IPS-20b (cell line): ENCODE measurements around the gene FAM111B.

Experiments
- H3K27ac ChIP-seq: one replicate; pipeline ENCODE4 v1.5.1; 2013; ENCODE audit warnings: low read length
- H3K27me3 ChIP-seq: 2 replicates; pipeline ENCODE4 v1.6.1; 2013; ENCODE audit warnings: mild to moderate bottlenecking, low read length, inconsistent platforms; ENCODE audit not compliant: insufficient read depth
- H3K36me3 ChIP-seq: 2 replicates; pipeline ENCODE4 v1.6.1; 2013; ENCODE audit warnings: low read depth, mild to moderate bottlenecking, inconsistent platforms, low read length, moderate library complexity; ENCODE audit not compliant: insufficient read depth
- H3K4me1 ChIP-seq: 2 replicates; pipeline ENCODE4 v1.6.1; 2013; ENCODE audit warnings: mild to moderate bottlenecking, control low read depth, inconsistent platforms, low read length, moderate library complexity; ENCODE audit not compliant: insufficient read depth
- H3K4me3 ChIP-seq: 2 replicates; pipeline ENCODE4 v1.5.1; 2013; ENCODE audit warnings: mild to moderate bottlenecking, low read length, inconsistent platforms
- H3K9ac ChIP-seq: 2 replicates; pipeline ENCODE4 v1.6.1; 2013; ENCODE audit warnings: low read depth, mild to moderate bottlenecking, inconsistent platforms, low read length, moderate library complexity
- H3K9me3 ChIP-seq: 2 replicates; pipeline ENCODE4 v1.6.1; 2013; ENCODE audit warnings: mild to moderate bottlenecking, low read depth, low read length, inconsistent platforms; ENCODE audit not compliant: insufficient read depth

The FAM111B gene

DNA sequence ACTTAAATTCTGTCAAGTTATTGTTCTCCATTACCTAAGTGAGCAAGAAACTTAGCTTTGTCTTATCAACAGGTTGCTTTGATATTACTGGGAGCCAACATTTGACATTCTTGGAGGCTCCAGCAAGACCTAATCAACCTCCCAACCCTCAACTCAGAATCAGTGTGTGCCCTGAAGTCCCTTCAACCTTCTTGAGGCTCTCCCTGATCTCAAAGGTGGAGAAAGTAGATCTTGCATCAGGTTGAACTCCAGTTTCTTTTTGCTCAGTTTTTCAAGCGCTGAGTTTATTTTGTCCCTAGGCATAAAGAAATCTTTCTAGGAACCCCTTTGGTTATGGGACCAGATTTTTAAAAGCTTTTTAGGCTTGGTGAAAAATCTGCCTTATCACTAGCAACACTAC lies 37.1 kb downstream of the FAM111B start:
- Histone ChIP-seq H3K36me3 (peaks cover 9% of the 10 kb centered on the region; the same call in 1 of the 2 replicates), H3K27me3 (peaks cover 17% of the 10 kb centered on the region), H3K9ac (peak overlapping the region; percentile 78; the same call in 1 of the 2 replicates), H3K9me3 (no peaks in the 10 kb centered on the region), H3K4me1 (peaks cover 3% of the 10 kb centered on the region; the same call in 1 of the 2 replicates), H3K4me3 (peak overlapping the region; percentile 87), H3K27ac (no peak overlapping the region)

DNA sequence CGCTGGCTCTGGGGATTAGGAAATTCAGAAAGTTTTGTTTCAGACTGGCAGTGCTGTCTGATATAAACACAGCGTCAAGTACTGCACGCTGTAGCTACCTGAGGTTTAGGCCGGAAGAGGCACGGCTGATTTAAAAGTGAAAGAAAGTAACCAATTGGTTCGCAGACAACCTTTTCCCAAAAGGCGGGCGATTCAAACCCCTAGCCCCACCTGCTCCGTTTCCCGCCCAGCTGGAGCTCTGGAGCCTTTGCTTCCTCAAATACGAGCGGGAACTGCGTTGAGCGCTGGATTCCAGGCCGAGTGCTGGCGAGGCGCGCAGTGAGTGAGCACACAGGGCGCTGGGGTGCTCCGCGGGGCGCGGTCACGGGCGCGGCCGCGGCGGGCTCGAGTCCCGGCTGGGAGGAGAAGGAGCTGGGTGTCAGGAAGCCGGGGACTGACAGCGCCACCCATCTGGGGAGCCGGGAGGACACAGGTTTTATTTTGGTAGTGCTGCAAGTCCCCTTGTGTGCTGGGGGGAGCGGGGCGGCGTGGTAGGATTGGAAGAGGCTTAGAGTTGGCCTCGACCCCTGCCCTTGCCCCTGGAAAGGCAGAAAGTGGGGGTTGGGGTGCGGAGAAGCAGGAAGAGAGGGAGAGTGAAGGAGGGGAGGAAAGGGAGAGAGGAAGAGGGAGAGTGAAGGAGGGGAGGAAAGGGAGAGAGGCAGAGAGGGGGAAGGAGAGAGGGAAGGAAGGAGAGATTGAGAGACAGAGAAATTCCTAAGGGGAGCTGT lies 37.7 kb downstream of the FAM111B start:
- Histone ChIP-seq H3K27me3 (peaks cover 17% of the 10 kb centered on the region), H3K36me3 (peaks cover 12% of the 10 kb centered on the region; the same call in 1 of the 2 replicates), H3K9me3 (no peaks in the 10 kb centered on the region), H3K4me1 (peaks cover 3% of the 10 kb centered on the region; the same call in 1 of the 2 replicates), H3K9ac (peak overlapping the region; percentile 78; the same call in 1 of the 2 replicates), H3K4me3 (peak overlapping the region; percentile 87), H3K27ac (no peak overlapping the region)

DNA sequence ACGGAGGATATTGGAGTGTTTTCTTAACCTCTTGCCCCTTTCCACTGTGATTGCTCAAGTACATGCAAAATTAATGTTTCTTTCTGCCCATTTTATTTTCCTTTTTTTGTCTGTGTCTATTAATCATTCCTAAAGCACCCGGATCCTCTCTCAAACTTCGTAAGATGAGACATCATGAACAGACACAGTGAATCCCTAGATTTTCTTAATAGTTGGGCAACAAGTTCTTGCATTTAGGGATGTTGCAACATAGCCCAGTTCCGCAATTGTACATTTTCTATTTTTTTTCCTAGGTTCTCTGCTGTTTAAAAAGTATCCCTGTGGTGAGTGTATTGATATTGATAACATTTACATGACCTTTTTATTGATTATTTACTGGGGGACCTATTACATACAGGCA lies 38.5 kb downstream of the FAM111B start:
- Histone ChIP-seq H3K4me3 (peak overlapping the region; percentile 87), H3K27me3 (peaks cover 17% of the 10 kb centered on the region), H3K9me3 (no peaks in the 10 kb centered on the region), H3K9ac (peak overlapping the region; percentile 78; the same call in 1 of the 2 replicates), H3K36me3 (peaks cover 18% of the 10 kb centered on the region; the same call in 1 of the 2 replicates), H3K27ac (no peak overlapping the region), H3K4me1 (peaks cover 3% of the 10 kb centered on the region; the same call in 1 of the 2 replicates)

DNA sequence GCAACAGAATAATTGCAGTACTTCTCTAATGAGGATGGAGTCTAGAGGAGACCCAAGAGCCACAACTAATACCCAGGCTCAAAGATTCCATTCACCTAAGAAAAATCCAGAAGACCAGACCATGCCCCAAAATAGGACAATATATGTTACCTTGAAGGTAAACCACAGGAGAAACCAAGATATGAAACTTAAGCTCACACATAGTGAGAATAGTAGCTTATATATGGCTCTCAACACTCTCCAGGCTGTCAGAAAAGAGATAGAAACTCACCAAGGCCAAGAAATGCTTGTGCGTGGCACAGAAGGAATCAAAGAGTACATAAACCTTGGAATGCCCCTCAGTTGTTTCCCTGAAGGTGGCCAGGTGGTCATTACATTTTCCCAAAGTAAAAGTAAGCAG lies 44.7 kb downstream of the FAM111B start:
- H3K9me3 ChIP-seq = no peaks in the 10 kb centered on the region
- peaks cover 40% of the 10 kb centered on the region for H3K36me3 ChIP-seq
- H3K9ac ChIP-seq = no peak overlapping the region
- H3K27ac ChIP-seq = no peak overlapping the region
- H3K27me3 ChIP-seq = no peaks in the 10 kb centered on the region
- no peaks in the 10 kb centered on the region for H3K4me1 ChIP-seq
- H3K4me3 ChIP-seq = no peak overlapping the region

DNA sequence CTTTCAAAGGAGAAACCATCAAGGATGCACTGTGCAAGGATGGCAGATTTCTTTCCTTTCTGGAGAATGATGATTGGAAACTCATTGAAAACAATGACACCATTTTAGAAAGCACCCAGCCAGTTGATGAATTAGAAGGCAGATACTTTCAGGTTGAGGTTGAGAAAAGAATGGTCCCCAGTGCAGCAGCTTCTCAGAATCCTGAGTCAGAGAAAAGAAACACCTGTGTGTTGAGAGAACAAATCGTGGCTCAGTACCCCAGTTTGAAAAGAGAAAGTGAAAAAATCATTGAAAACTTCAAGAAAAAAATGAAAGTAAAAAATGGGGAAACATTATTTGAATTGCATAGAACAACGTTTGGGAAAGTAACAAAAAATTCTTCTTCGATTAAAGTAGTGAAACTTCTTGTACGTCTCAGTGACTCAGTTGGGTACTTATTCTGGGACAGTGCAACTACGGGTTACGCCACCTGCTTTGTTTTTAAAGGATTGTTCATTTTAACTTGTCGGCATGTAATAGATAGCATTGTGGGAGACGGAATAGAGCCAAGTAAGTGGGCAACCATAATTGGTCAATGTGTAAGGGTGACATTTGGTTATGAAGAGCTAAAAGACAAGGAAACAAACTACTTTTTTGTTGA lies 45.4 kb downstream of the FAM111B start:
- Histone ChIP-seq H3K36me3 (peaks cover 40% of the 10 kb centered on the region), H3K27ac (no peak overlapping the region), H3K9ac (no peak overlapping the region), H3K4me3 (no peak overlapping the region), H3K4me1 (no peaks in the 10 kb centered on the region), H3K9me3 (no peaks in the 10 kb centered on the region), H3K27me3 (no peaks in the 10 kb centered on the region)

DNA sequence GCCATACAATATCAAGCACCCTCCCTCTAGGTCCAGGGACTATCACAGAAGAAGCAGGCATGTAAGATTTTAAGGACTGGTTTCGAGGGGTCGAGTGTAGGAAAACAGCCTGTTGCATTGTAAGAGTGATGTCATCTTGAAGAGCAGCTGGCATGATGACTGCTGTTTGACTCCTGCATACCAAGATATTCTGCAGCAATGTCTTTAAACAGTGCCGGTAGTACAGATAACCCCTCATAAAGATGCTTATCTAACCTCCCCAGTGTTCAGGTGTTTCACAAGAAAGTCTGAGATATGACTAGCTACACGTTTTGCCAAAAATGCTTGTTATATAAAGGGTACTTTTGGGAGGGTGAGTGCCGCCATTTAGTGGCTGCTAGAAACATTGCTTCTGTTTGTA lies 47.6 kb downstream of the FAM111B start:
- Histone ChIP-seq H3K9me3 (no peaks in the 10 kb centered on the region), H3K36me3 (peaks cover 28% of the 10 kb centered on the region), H3K4me1 (peaks cover 2% of the 10 kb centered on the region; the same call in 1 of the 2 replicates)

DNA sequence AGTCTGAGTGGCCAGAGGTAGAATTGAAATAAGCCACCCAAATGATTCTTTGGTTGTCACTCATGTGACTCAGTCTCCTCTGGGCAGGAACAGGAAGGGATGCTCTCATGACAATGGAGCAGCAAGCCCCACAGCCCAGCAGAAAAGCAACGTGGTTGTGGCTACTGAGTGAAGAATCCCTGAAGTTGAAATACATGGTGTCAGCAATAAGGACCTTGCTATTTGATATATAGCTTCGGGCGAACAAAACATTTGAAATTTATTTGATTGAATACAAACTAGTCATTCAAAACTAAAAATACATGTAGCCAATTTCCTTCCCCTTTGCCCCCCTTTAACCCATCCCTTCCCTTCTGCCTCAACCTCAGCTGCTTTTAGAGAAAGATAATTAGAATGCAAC lies 50.4 kb downstream of the FAM111B start:
- Histone ChIP-seq H3K4me3 (no peak overlapping the region), H3K27me3 (no peaks in the 10 kb centered on the region), H3K36me3 (peaks cover 8% of the 10 kb centered on the region; the same call in 1 of the 2 replicates), H3K27ac (no peak overlapping the region), H3K4me1 (peaks cover 2% of the 10 kb centered on the region; the same call in 1 of the 2 replicates), H3K9ac (no peak overlapping the region), H3K9me3 (no peaks in the 10 kb centered on the region)

More for the DNA sequence above, 47.6 kb downstream of the FAM111B start:
- H3K27ac ChIP-seq = no peak overlapping the region
- H3K4me3 ChIP-seq = no peak overlapping the region
- no peak overlapping the region for H3K9ac ChIP-seq
- H3K27me3 ChIP-seq = no peaks in the 10 kb centered on the region

DNA sequence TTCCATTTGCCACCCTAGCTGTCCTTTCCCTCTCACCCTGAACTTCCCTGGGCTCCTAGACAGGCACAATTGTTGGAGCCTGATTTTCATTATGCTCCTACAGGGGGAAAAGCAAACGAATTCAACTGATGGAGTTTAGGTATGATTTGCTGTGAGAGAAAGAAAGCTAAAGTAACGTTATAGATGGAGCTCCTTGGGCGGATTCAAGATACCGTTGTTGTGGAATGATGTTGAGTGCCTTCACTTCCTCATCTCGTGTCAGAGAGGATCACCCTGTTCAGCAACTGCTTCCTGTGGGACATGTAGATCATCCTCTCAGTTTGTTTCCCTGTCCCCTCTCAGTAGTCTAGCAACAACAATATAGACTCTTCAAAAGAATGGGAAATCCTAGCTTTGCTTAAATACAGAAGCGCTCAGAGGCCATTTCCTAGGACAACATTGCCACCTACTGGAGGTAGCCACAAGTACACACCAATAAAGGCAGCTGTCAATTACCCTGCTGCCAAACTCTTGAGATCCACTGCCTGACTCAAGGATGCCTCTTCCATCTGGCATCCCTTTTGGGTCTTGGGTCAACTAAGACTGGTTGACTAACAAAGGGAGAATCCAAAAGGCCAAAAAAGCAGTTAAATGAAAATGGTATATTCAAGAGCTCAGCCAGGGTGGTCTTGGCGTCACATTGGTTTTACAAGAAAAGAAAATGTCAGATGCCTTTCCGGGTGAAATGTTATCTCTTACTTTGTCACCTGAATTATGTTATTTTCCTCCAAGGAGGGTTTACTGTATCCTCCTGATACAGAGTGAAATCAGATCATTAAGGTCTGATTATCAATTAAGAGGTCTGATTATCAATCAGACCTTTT lies 51.4 kb downstream of the FAM111B start:
- H3K4me1 ChIP-seq = peaks cover 2% of the 10 kb centered on the region; the same call in 1 of the 2 replicates
- H3K9me3 ChIP-seq = no peaks in the 10 kb centered on the region
- no peaks in the 10 kb centered on the region for H3K27me3 ChIP-seq
- H3K36me3 ChIP-seq = no peaks in the 10 kb centered on the region
- no peak overlapping the region for H3K4me3 ChIP-seq
- no peak overlapping the region for H3K9ac ChIP-seq
- no peak overlapping the region for H3K27ac ChIP-seq

DNA sequence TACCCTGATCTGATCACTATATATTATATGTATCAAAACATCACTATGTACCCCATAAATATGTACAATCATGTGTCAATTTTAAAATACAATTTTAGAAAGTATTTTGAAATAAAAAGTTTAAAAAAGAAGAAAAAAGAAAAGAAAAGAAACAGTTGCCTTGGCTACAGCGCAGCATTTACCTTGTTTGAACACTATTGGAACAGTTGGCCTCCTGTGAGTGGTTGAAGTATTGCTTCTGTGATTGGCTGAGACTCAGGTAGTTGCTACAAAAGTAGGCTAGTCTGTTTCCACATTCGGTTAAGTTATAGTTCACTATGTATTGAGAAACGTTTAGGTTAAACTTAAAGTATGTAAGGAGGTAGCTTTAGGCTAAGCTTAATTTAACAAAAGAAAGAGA lies 57.0 kb downstream of the FAM111B start:
- Histone ChIP-seq H3K9me3 (no peaks in the 10 kb centered on the region), H3K36me3 (no peaks in the 10 kb centered on the region), H3K27ac (no peak overlapping the region), H3K9ac (no peak overlapping the region), H3K4me1 (no peaks in the 10 kb centered on the region), H3K4me3 (no peak overlapping the region), H3K27me3 (no peaks in the 10 kb centered on the region)

DNA sequence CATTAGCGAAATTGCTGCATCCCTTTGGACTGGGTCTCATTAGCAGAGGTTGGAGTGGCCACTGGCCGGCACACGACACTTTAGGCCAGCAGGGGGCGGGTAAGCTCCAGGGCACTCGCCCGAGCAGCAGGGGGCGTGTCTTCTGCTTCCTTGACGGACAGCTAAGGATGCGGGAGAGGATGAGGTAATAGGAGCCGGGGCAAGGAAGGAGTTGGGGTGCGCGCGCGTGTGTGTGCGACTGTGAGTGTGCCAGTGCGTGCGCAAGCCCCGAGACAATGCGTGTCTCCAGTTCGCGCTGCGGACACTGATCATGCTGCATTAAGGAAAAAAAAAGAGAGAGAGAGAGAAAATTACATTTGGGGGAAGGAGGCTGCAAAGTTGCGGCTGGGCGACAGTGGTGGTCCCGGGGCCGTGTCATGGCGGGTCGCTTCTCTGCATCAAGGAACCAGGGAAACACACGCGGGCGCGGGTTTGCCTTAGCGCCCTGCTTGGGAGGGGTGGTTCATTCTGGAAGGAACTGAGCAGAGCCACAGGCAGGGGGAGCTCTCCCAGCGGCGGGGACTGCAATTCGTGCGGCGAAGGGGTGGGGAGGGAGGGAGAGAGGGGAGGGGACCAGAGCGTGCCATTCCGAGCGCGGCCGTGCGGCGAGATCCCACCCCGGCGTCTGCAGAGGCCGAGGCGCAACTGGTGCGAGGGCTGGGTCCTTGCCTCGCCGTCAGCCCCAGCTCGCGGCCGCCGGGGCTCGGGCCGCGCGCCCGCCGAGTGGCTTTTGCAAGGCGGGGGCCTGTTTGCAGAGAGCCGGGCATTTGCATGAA lies 64.7 kb downstream of the FAM111B start, which contains the start of gene DTX4:
DTX4 (plus strand) TSS at position 625 of the 815 bp plus-strand sequence. CDS start 464 bp downstream, outside the sequence.
- peaks cover 6% of the 10 kb centered on the region; the same call in 1 of the 2 replicates for H3K27me3 ChIP-seq
- peak within 1 kb of the TSS; percentile 86 for H3K27ac ChIP-seq
- H3K9ac ChIP-seq = peak within 1 kb of the TSS; percentile 96
- peaks cover 8% of the 10 kb centered on the region; the same call in 1 of the 2 replicates for H3K4me1 ChIP-seq
- H3K9me3 ChIP-seq = no peaks in the 10 kb centered on the region
- H3K36me3 ChIP-seq = peaks cover under 1% of the 10 kb centered on the region; the same call in 1 of the 2 replicates
- H3K4me3 ChIP-seq = peak within 1 kb of the TSS; percentile 92
